ENCODE data around the gene TTC14.
"Not testable (repeated sequence)": the region's sequence is repeated elsewhere in the genome, so short reads cannot be mapped to it uniquely, and the experiment has no call there.

Gene TTC14

DNA sequence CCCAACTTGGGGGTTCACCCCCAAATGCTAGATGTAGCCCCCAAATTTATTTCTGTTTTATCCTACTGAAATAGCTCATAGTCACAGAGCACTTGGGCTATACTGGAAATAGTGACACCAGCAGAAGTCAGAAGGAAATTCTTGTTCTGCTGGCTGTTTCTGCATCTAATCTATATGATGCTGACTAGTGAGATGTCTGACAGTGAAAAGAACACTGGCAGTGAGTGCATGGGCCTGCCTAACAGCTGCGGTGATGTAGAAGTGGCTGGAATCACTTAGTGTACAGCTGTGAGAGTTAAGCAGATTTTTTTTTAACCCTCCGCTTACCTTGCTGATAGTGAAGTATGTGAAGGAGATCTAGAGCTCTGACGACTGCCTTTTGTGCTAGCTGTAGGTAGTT lies 14.0 kb downstream of the TTC14 start:
- Mint-ChIP-seq H3K9me3 (no peaks in the 10 kb centered on the region), H3K27ac (no peak overlapping the region), H3K4me3 (no peak overlapping the region), H3K27me3 (no peaks in the 10 kb centered on the region), H3K36me3 (peaks cover 34% of the 10 kb centered on the region), H3K4me1 (no peaks in the 10 kb centered on the region)
- no peak for ATAC-seq

DNA sequence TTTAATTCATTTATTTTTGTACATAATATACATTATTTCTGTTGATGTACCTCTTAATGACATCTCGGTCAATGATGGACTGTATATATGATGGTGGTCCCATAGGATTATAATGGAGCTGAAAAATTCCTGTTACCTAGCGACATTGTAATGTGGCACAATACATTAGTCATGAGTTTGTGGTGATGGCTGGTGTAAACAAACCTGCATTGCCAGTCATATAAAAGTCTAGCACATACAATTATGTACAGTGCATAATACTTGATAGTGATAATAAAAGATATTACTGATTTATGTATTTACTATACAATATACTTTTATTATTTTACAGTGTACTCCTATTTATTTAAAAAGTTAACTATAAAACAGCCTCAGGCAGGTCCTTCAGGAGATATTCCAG lies 15.1 kb downstream of the TTC14 start:
- Mint-ChIP-seq H3K9me3 (no peaks in the 10 kb centered on the region), H3K4me3 (no peak overlapping the region), H3K36me3 (peaks cover 38% of the 10 kb centered on the region), H3K27me3 (no peaks in the 10 kb centered on the region), H3K27ac (no peak overlapping the region), H3K4me1 (no peaks in the 10 kb centered on the region)
- ATAC-seq: no peak

DNA sequence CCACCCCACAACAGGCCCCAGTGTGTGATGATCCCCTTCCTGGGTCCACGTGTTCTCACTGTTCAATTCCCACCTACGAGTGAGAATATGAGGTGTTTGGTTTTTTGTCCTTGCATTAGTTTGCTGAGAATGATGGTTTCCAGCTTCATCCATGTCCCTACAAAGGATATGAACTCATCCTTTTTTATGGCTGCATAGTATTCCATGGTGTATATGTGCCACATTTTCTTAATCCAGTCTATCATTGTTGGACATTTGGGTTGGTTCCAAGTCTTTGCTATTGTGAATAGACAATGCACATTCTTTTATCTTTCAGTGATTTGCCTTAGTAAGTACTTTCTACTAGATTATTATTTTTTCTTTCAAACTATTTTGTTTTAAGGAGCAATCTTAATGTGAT lies 16.6 kb downstream of the TTC14 start:
- H3K36me3 Mint-ChIP-seq: peaks cover 38% of the 10 kb centered on the region
- H3K27me3 Mint-ChIP-seq: not testable (repeated sequence)

DNA sequence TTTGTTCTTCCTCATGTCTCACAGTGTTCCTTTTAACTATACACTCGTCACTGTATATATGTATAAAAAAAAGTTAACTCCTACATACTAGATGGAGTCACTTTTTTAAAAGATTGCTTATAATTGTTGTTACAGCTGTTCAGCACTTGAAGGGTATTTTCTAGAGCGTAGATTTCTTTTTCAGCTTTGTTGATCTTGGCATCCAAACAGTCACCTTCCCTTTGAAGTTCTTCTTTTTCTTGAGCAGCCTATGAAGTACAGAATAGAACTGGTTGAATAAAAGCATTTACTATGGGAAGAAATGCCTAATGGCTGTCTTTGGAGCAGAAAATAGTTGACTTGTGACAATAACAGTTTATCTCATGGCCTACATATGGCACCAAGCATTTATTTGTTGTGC lies 17.8 kb downstream of the TTC14 start:
- peaks cover 49% of the 10 kb centered on the region for H3K36me3 Mint-ChIP-seq
- H3K4me3 Mint-ChIP-seq: no peak overlapping the region
- no peak overlapping the region for H3K27ac Mint-ChIP-seq
- peaks cover 3% of the 10 kb centered on the region for H3K9me3 Mint-ChIP-seq
- ATAC-seq: no peak
- peaks cover 14% of the 10 kb centered on the region for H3K4me1 Mint-ChIP-seq
- H3K27me3 Mint-ChIP-seq: no peaks in the 10 kb centered on the region

More for the DNA sequence above, 16.6 kb downstream of the TTC14 start:
- H3K4me1 Mint-ChIP-seq, ATAC-seq, H3K4me3 Mint-ChIP-seq, H3K27ac Mint-ChIP-seq, H3K9me3 Mint-ChIP-seq: not testable (repeated sequence)

DNA sequence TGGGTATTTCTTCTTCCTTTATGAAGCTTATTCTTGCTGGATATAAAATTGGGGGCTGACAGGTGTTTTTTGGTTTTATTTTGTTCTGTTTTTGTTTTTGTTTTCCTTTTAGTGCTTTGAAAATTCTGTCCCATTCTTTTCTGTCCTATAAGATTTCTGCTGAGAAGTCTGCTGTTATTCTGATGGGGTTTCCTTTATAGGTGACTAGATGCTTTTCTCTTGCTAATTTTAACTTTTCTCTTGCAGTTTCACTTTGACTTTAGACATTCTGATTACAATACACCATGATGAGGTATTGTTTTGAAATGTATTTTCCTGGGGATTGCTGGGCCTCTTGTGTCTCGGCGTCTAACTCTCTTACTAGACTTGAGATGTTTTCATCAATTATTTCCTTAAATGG lies 22.8 kb downstream of the TTC14 start:
- peaks cover 64% of the 10 kb centered on the region for H3K36me3 Mint-ChIP-seq
- peaks cover 25% of the 10 kb centered on the region for H3K4me1 Mint-ChIP-seq
- no peak overlapping the region for H3K27ac Mint-ChIP-seq
- no peak overlapping the region for H3K4me3 Mint-ChIP-seq
- peaks cover 8% of the 10 kb centered on the region for H3K9me3 Mint-ChIP-seq
- ATAC-seq: no peak
- H3K27me3 Mint-ChIP-seq: no peaks in the 10 kb centered on the region

DNA sequence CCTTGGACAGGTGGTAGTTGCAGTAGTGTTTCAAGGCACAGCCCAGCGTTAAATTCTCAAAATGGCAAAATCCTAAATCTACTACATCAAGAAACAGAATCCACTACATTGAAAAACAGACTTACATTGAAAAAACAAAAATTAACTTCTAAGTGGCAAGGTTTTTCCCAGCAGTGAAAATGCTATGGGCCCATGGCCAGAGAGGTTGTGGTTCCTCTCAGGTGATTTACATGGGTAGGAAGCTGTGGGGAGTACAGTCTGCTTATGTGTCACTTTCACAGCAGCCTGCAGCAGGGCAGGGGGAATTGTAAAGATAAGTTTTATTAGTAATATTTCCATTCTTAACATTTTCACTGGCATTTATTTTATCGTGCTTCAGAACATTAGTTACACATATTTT lies 24.9 kb downstream of the TTC14 start:
- Mint-ChIP-seq H3K36me3 (peaks cover 49% of the 10 kb centered on the region), H3K27ac (no peak overlapping the region), H3K4me3 (no peak overlapping the region), H3K9me3 (peaks cover 8% of the 10 kb centered on the region), H3K4me1 (peaks cover 25% of the 10 kb centered on the region), H3K27me3 (no peaks in the 10 kb centered on the region)
- ATAC-seq: no peak

DNA sequence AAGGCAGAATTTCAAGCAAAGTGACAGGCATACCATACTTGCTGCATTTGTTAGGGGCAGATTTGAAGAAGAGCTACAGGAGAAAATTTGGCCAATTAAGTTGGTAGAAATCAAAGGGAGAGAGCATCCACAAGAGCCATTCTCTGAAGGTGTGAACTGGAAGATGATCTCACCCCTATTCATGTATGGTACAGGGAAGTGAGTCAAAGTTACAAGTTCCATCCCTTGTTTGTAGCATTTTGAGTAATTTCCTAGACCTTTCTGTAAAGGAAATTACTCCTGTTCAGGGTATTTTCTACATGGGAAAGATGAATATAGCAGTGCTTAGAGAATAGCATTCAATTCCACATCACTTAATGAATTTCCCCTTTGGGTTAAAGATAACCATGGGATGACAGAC lies 28.4 kb downstream of the TTC14 start:
- Mint-ChIP-seq H3K36me3 (peaks cover 14% of the 10 kb centered on the region), H3K27ac (no peak overlapping the region), H3K9me3 (no peaks in the 10 kb centered on the region), H3K27me3 (peaks cover 25% of the 10 kb centered on the region), H3K4me3 (no peak overlapping the region), H3K4me1 (peaks cover 4% of the 10 kb centered on the region)
- ATAC-seq: no peak

DNA sequence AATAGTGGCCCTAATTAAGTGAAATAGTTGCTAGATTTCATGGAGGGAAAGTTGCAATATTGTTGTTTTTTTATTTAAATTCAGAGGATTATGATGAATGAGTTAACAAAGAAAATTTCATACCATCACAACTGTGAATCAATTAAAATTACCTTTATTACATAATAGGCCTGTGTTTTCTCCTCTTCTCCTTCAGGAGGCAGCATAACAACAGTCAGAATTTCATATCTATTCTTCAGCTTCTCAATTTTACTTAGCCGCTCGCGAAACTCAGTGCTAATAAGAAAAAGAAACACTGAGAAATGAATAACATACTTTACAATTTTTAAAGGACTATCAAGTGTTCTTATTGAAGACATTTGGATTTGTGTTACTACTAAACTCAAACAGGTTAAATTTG lies 29.4 kb downstream of the TTC14 start:
- Mint-ChIP-seq H3K27me3 (peaks cover 35% of the 10 kb centered on the region), H3K27ac (no peak overlapping the region), H3K4me3 (no peak overlapping the region), H3K4me1 (no peaks in the 10 kb centered on the region), H3K36me3 (peaks cover 5% of the 10 kb centered on the region), H3K9me3 (no peaks in the 10 kb centered on the region)
- no peak for ATAC-seq

DNA sequence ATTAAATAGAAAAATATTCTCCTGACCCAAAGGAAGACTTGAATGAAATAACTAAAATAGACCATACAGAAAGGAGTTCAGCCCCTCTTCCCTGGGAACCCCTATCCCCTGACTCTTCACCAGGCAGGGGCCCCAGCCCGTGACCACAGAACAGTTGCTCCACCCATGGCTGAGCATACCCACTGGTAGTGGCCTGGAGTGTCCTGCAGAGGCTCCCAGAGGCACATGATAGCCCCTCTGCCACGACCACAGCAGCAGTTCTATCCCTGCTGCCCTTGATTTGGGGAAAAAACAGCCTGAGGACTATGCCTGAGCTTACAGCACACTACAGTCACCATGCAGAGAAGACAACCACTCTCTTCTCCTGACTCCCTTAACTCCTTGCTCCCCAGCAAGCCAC lies 31.8 kb downstream of the TTC14 start:
- Mint-ChIP-seq H3K4me3 (no peak overlapping the region), H3K36me3 (no peaks in the 10 kb centered on the region)
- no peak for ATAC-seq

DNA sequence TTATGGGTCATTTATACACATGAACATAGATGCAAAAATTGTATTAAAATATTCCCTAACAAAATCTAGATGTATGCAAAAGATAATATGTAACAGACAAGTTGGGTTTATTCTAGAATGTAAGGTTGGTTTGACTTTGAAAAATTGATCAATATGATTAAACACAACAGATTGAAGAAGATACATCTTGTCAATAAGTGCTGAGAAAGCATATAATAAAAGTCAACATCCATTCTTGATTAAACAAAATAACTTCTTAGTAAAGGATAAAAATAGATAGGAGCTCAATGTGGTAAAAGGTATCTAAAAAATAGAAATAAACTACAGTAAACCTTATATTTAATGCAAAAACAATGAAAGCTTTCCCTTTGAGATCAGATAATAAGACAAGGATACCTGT lies 39.0 kb downstream of the TTC14 start:
- no peak overlapping the region for H3K27ac Mint-ChIP-seq
- peaks cover 37% of the 10 kb centered on the region for H3K27me3 Mint-ChIP-seq
- no peak for ATAC-seq
- H3K4me1 Mint-ChIP-seq: no peaks in the 10 kb centered on the region
- no peaks in the 10 kb centered on the region for H3K36me3 Mint-ChIP-seq
- H3K4me3 Mint-ChIP-seq: no peak overlapping the region
- no peaks in the 10 kb centered on the region for H3K9me3 Mint-ChIP-seq

More for the DNA sequence above, 31.8 kb downstream of the TTC14 start:
- H3K27ac Mint-ChIP-seq: no peak overlapping the region
- no peaks in the 10 kb centered on the region for H3K4me1 Mint-ChIP-seq
- H3K27me3 Mint-ChIP-seq: peaks cover 54% of the 10 kb centered on the region
- no peaks in the 10 kb centered on the region for H3K9me3 Mint-ChIP-seq

DNA sequence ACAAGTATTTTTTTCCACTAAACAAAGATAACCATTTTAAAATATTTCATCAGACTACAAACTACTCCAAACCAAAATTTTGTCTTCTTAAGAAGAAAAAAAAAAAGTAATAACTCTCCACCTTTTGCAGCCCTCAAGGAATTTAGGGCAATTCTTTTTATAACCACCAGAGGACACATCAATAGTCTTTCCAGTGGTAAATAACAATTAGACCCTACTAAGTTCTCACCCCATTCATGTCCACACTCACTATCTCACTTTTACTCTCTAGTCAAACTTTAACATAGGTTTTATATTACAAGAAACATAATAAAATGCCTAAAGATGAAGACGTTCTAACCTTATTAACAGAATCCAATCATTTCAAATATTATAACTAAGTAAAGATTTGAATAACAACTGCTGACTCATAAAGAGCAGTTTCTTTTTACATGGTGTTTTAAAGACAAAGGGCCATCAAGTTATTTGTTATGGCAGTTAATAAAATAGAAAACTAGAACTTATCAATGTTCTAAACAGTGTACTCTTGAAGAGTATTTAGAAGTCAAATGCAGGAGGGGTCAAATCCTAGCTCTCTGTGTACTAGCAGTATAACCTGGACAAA lies 44.3 kb downstream of the TTC14 start:
- no peaks in the 10 kb centered on the region for H3K4me1 Mint-ChIP-seq
- H3K27ac Mint-ChIP-seq: no peak overlapping the region
- no peaks in the 10 kb centered on the region for H3K9me3 Mint-ChIP-seq
- no peak overlapping the region for H3K4me3 Mint-ChIP-seq
- H3K27me3 Mint-ChIP-seq: peaks cover 23% of the 10 kb centered on the region
- ATAC-seq: no peak
- H3K36me3 Mint-ChIP-seq: no peaks in the 10 kb centered on the region

DNA sequence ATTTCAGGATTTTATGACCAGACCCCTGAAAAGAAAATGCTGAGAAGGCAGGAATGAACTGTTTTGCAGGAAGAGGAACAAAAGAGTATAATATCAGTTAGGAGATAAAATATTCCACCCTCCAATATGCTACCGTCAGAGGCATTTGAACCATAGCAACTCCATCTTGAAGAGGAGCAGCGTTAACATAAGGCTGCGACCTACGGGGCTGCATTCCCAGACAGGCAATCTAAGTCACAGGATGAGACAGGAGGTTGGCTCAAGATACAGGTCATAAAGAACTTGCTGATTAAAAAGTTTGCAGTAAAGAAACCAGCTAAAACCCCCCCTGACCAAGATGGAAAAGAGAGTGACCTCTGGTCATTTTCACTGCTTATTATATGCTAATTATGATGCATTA lies 54.4 kb downstream of the TTC14 start:
- Mint-ChIP-seq H3K36me3 (no peaks in the 10 kb centered on the region), H3K27ac (no peak overlapping the region), H3K4me1 (no peaks in the 10 kb centered on the region), H3K9me3 (no peaks in the 10 kb centered on the region), H3K4me3 (no peak overlapping the region), H3K27me3 (peaks cover 9% of the 10 kb centered on the region)
- ATAC-seq: no peak

DNA sequence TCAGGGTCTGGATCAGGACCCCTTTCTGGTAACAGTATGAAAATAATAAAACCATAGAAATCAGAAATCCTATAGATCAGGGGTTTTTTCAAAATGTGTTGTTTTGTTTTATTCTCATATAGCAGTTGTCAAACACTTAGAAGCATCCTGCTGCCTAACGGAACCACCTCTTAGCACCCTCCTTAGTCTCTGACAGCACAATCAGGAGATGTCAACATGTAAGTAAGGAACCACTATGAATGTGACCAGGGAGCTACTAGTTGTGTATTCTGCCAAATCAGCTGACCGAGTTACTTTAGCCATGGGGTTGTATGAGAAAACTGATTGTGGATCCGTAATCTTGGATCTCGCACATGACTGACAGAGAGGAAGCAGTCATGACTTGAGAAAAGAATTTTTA lies 55.1 kb downstream of the TTC14 start:
- no peaks in the 10 kb centered on the region for H3K9me3 Mint-ChIP-seq
- ATAC-seq: no peak
- H3K4me3 Mint-ChIP-seq: no peak overlapping the region
- H3K27ac Mint-ChIP-seq: no peak overlapping the region
- H3K4me1 Mint-ChIP-seq: no peaks in the 10 kb centered on the region
- H3K36me3 Mint-ChIP-seq: no peaks in the 10 kb centered on the region
- peaks cover 9% of the 10 kb centered on the region for H3K27me3 Mint-ChIP-seq
